HepG2 (cell line): ENCODE data around the gene ZNF48. TPM values are rescaled to one million over a fixed set of nuclear protein-coding genes. Genes with fewer than 3 reads are reported as not detected.
A peak's percentile ranks its signal among the peaks of the same experiment; 100 is the strongest.

Experiments used
- CBX1 ChIP-seq: IDR thresholded peaks from one replicate; pipeline ENCODE4 v1.6.1; 2016; ENCODE audit warnings: antibody characterized with exemption, low read depth
- HNRNPLL ChIP-seq: fragments of 200-400 bp; formaldehyde crosslinking; IDR thresholded peaks from 2 replicates; pipeline ENCODE4 v1.6.1; 2017; ENCODE audit warnings: mild to moderate bottlenecking, low read depth, low read length; ENCODE audit not compliant: poor library complexity, severe bottlenecking
- JUN ChIP-seq: sonication (generic); formaldehyde crosslinking; IDR thresholded peaks from 2 replicates; pipeline ENCODE4 v1.4.0; 2020; ENCODE audit warnings: mild to moderate bottlenecking, missing genetic modification reagents
- KMT2A ChIP-seq: sonication (generic); formaldehyde crosslinking; IDR thresholded peaks from 2 replicates; pipeline ENCODE4 v1.4.0; 2020; ENCODE audit warnings: missing genetic modification reagents
- MEIS2 ChIP-seq: sonication (generic); formaldehyde crosslinking; IDR thresholded peaks from 2 replicates; pipeline ENCODE4 v1.9.0; 2021; ENCODE audit warnings: mild to moderate bottlenecking, missing genetic modification reagents
- NFYB ChIP-seq: sonication (generic); formaldehyde crosslinking; IDR thresholded peaks from 2 replicates; pipeline ENCODE4 v1.4.0; 2020; ENCODE audit warnings: missing genetic modification reagents
- NR2F2 ChIP-seq: IDR thresholded peaks from 2 replicates; pipeline ENCODE4 v1.6.1; 2012; ENCODE audit warnings: low read depth, inconsistent platforms, borderline replicate concordance
- POLR2AphosphoS2 ChIP-seq: IDR thresholded peaks from 2 replicates; pipeline ENCODE4 v1.6.1; 2011; ENCODE audit warnings: low read depth, low read length, improper control_type of control experiment
- SIN3A ChIP-seq: IDR thresholded peaks from 2 replicates; pipeline ENCODE4 v1.6.1; 2011; ENCODE audit warnings: low read depth, mild to moderate bottlenecking, control low read depth, low read length, borderline replicate concordance
- SUZ12 ChIP-seq: fragments of 150-350 bp; IDR thresholded peaks from 2 replicates; pipeline ENCODE4 v1.6.1; 2014; ENCODE audit warnings: low read depth, low read length
- ZNF207 ChIP-seq: fragments of 450-650 bp; IDR thresholded peaks from 2 replicates; pipeline ENCODE4 v1.6.1; 2016; ENCODE audit warnings: antibody characterized with exemption, borderline replicate concordance
- ZNF296 ChIP-seq: sonication (generic); formaldehyde crosslinking; conservative IDR thresholded peaks from 2 replicates; pipeline ENCODE4 v1.5.0; 2020; ENCODE audit warnings: mild to moderate bottlenecking, missing genetic modification reagents
- ZNF552 ChIP-seq: sonication (generic); formaldehyde crosslinking; IDR thresholded peaks from 2 replicates; pipeline ENCODE4 v1.9.0; 2022; ENCODE audit warnings: missing genetic modification reagents, mild to moderate bottlenecking, borderline replicate concordance
- ZNF850 ChIP-seq: sonication (generic); formaldehyde crosslinking; conservative IDR thresholded peaks from 2 replicates; pipeline ENCODE4 v1.9.0; 2021; ENCODE audit warnings: mild to moderate bottlenecking, missing genetic modification reagents
- polyA plus RNA-seq, 8 experiments: library from polyadenylated mRNA; depleted of rRNA in 3 of 8; stranded (reverse) in 7 of 8; unstranded in 1 of 8; fragments of >200 nt; fragmentation: Illumina TruSeq in 4 of 8; extraction: Trizol in 4 of 8; gene quantifications; 2 replicates each; pipeline versions ENCODE4 v1.2.1 to v1.2.3, GENCODE V29; 2011 to 2016; ENCODE audit warnings: low read depth in 4 of 8, missing spikeins in 1 of 8, mixed read lengths in 1 of 8; ENCODE audit not compliant: insufficient read depth in 1 of 8
- total RNA-seq, 5 experiments: library from RNA; depleted of rRNA; stranded (reverse); fragments of >200 nt; fragmentation: Illumina TruSeq; extraction: Trizol; gene quantifications; 2 replicates each; pipeline ENCODE4 v1.2.3, GENCODE V29; 2016; ENCODE audit warnings: low read depth in 1 of 5
- TF ChIP-seq, protein P1 (sequence below): sonication (generic); formaldehyde crosslinking; IDR thresholded peaks from 2 replicates; pipeline ENCODE4 v1.4.0; 2020; ENCODE audit warnings: missing genetic modification reagents
- TF ChIP-seq, protein P2 (sequence below): sonication (generic); formaldehyde crosslinking; conservative IDR thresholded peaks from 2 replicates; pipeline ENCODE4 v1.5.0; 2020; ENCODE audit warnings: missing genetic modification reagents
- TF ChIP-seq, protein P3 (sequence below): sonication (generic); formaldehyde crosslinking; conservative IDR thresholded peaks from 2 replicates; pipeline ENCODE4 v1.8.1; 2023; ENCODE audit warnings: missing genetic modification reagents
- TF ChIP-seq, protein P4 (sequence below): sonication (generic); formaldehyde crosslinking; IDR thresholded peaks from 2 replicates; pipeline ENCODE4 v1.4.0; 2020; ENCODE audit warnings: missing genetic modification reagents
- TF ChIP-seq, protein P5 (sequence below): sonication (generic); formaldehyde crosslinking; IDR thresholded peaks from 2 replicates; pipeline ENCODE4 v1.9.0; 2021; ENCODE audit warnings: missing genetic modification reagents, mild to moderate bottlenecking, borderline replicate concordance
- TF ChIP-seq, protein P6 (sequence below): sonication (generic); formaldehyde crosslinking; IDR thresholded peaks from 2 replicates; pipeline ENCODE4 v1.5.0; 2020; ENCODE audit warnings: missing genetic modification reagents

ZNF48 gene
- total and polyA plus RNA-seq, 2 of the 13 experiments (the other 11 are each of a cell fraction or from before 2014, with no cell fraction given) = 9.9 to 12.3 TPM

DNA sequence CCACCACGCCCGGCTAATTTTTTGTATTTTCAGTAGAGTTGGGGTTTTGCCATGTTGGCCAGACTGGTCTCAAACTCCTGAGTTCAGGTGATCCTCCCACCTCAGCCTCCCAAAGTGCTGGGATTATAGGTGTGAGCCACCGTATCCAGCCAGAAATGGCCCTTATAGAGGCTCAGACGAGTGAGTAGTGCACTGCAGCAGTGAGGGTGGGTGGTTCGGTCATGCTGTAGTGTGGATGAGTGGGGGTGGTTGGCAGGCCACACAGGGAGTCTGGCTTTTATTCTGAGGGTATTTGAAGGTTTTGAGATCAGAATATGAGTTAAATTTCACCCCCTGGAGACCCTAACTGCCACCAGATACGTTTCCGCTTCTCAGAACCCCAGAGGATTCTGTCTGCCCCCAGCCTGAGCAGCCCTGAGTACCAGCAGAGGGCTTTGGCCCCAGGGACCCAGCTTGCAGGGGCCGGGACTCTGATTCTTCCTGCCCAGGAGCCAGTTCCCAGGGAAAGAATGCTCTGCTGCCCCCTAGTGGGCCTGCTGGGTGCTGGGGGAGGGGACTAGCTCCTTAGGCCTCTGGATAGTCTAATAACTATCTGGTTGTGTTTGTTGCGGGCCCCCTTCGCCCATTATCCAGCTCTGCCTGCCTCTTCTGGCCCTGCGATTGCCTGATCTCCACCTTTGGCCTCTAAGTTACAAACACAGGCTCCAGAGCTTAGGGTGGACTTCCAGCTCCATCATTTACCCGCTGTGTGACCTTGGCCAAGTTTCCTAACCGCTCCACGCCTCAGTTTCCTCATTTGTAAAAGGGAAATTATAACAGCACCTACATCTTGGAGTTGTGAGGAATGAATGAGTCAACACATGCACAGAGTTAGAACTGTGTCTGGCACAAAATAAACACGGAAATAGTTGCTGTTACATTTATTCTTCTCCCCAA lies 14.2 kb downstream of the ZNF48 start (continued):
- TF ChIP-seq, protein P1, sequence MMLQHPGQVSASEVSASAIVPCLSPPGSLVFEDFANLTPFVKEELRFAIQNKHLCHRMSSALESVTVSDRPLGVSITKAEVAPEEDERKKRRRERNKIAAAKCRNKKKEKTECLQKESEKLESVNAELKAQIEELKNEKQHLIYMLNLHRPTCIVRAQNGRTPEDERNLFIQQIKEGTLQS (CRISPR knock-in tag) = no peak
- no peak for TF ChIP-seq SUZ12
- TF ChIP-seq MEIS2 (CRISPR knock-in tag) = 0 out of 2 replicates have a peak, but pooled peaks have one; percentile 49
- TF ChIP-seq, protein P2, sequence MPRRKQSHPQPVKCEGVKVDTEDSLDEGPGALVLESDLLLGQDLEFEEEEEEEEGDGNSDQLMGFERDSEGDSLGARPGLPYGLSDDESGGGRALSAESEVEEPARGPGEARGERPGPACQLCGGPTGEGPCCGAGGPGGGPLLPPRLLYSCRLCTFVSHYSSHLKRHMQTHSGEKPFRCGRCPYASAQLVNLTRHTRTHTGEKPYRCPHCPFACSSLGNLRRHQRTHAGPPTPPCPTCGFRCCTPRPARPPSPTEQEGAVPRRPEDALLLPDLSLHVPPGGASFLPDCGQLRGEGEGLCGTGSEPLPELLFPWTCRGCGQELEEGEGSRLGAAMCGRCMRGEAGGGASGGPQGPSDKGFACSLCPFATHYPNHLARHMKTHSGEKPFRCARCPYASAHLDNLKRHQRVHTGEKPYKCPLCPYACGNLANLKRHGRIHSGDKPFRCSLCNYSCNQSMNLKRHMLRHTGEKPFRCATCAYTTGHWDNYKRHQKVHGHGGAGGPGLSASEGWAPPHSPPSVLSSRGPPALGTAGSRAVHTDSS (CRISPR knock-in tag) = no peak
- TF ChIP-seq, protein P3, sequence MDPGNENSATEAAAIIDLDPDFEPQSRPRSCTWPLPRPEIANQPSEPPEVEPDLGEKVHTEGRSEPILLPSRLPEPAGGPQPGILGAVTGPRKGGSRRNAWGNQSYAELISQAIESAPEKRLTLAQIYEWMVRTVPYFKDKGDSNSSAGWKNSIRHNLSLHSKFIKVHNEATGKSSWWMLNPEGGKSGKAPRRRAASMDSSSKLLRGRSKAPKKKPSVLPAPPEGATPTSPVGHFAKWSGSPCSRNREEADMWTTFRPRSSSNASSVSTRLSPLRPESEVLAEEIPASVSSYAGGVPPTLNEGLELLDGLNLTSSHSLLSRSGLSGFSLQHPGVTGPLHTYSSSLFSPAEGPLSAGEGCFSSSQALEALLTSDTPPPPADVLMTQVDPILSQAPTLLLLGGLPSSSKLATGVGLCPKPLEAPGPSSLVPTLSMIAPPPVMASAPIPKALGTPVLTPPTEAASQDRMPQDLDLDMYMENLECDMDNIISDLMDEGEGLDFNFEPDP (CRISPR knock-in tag) = no peak
- TF ChIP-seq KMT2A (CRISPR knock-in tag) = peak; percentile 86
- no peak for TF ChIP-seq ZNF296 (CRISPR knock-in tag)
- TF ChIP-seq POLR2AphosphoS2 = no peak
- peak; percentile 84; the same call in 1 of the 2 replicates for TF ChIP-seq SIN3A
- no peak for TF ChIP-seq ZNF207
- TF ChIP-seq, protein P4, sequence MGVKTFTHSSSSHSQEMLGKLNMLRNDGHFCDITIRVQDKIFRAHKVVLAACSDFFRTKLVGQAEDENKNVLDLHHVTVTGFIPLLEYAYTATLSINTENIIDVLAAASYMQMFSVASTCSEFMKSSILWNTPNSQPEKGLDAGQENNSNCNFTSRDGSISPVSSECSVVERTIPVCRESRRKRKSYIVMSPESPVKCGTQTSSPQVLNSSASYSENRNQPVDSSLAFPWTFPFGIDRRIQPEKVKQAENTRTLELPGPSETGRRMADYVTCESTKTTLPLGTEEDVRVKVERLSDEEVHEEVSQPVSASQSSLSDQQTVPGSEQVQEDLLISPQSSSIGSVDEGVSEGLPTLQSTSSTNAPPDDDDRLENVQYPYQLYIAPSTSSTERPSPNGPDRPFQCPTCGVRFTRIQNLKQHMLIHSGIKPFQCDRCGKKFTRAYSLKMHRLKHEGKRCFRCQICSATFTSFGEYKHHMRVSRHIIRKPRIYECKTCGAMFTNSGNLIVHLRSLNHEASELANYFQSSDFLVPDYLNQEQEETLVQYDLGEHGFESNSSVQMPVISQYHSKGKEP (CRISPR knock-in tag) = no peak
- 0 out of 2 replicates have a peak, but pooled peaks have one; percentile 12 for TF ChIP-seq NR2F2
- TF ChIP-seq, protein P5, sequence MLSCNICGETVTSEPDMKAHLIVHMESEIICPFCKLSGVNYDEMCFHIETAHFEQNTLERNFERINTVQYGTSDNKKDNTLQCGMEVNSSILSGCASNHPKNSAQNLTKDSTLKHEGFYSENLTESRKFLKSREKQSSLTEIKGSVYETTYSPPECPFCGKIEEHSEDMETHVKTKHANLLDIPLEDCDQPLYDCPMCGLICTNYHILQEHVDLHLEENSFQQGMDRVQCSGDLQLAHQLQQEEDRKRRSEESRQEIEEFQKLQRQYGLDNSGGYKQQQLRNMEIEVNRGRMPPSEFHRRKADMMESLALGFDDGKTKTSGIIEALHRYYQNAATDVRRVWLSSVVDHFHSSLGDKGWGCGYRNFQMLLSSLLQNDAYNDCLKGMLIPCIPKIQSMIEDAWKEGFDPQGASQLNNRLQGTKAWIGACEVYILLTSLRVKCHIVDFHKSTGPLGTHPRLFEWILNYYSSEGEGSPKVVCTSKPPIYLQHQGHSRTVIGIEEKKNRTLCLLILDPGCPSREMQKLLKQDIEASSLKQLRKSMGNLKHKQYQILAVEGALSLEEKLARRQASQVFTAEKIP (CRISPR knock-in tag) = no peak
- no peak for TF ChIP-seq ZNF850 (CRISPR knock-in tag)
- TF ChIP-seq CBX1 = no peak
- no peak for TF ChIP-seq NFYB (CRISPR knock-in tag)
- no peak for TF ChIP-seq ZNF552
- TF ChIP-seq HNRNPLL = no peak
- no peak for TF ChIP-seq JUN (CRISPR knock-in tag)
- TF ChIP-seq, protein P6, sequence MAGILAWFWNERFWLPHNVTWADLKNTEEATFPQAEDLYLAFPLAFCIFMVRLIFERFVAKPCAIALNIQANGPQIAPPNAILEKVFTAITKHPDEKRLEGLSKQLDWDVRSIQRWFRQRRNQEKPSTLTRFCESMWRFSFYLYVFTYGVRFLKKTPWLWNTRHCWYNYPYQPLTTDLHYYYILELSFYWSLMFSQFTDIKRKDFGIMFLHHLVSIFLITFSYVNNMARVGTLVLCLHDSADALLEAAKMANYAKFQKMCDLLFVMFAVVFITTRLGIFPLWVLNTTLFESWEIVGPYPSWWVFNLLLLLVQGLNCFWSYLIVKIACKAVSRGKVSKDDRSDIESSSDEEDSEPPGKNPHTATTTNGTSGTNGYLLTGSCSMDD (CRISPR knock-in tag) = no peak
